Measurements from ENCODE around the gene C2CD5. TPM values are rescaled to one million over a fixed set of nuclear protein-coding genes. Genes with fewer than 3 reads are reported as not detected.

C2CD5 gene
- total and polyA plus RNA-seq, 2 of the 4 experiments (the other 2 are of a cell fraction) = 14.5 to 15.8 TPM

Other genes starting within 250 kb of the C2CD5 start
- 0.28 TPM in 1 of 2 replicates, not detected in the other for gene ST8SIA1, start 209.8 kb downstream of the C2CD5 start, total RNA-seq (2012; rRNA removed)
- gene ST8SIA1, start 209.8 kb downstream of the C2CD5 start, polyA plus RNA-seq (2012; rRNA removed) = not detected in 2 replicates
- gene ETNK1, start 80.6 kb upstream of the C2CD5 start, total RNA-seq (2012; rRNA removed) = 33.3 and 35.3 TPM in 2 replicates
- gene ETNK1, start 80.6 kb upstream of the C2CD5 start, polyA plus RNA-seq (2012; rRNA removed) = 8.2 and 12.8 TPM in 2 replicates

Data from IMR-90 (cell line).